ENCODE results near the gene ING2. TPM values are rescaled to one million over a fixed set of nuclear protein-coding genes. Genes with fewer than 3 reads are reported as not detected.

ING2 gene
- total and polyA plus RNA-seq, 11 donors: 2.9 to 10.9 (median 5.4) TPM

DNA sequence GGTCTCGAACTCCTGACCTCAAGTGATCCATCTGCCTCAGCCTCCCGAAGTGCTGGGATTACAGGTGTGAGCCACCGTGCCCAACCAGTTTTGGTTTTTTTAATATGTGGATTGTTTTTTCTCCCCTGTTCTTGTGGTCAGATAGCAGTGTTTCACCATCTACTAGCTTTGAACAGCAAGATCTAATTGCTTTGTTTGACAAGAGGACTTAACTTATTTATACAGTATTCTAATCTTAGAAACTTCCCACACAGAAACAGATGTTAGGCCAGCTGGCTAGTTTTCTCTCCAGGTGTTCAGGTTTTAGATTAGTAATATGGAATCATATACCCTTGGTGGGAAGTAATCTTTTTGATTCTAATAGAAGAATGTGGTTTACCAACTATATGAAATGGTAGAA is 12.9 kb downstream of the ING2 start:
- Histone ChIP-seq H3K4me3 (no peak overlapping the region), H3K27me3 (no peaks in the 10 kb centered on the region), H3K9me3 (no peaks in the 10 kb centered on the region), H3K4me1 (no peaks in the 10 kb centered on the region), H3K27ac (no peak overlapping the region), H3K36me3 (peaks cover 0 to 4% (median under 1%) of the 10 kb centered on the region in 9 donors)
- DNase-seq: no peak
- no peak for TF ChIP-seq POLR2A (IDR thresholded peaks at IDR 0.05)
- TF ChIP-seq, protein P1, sequence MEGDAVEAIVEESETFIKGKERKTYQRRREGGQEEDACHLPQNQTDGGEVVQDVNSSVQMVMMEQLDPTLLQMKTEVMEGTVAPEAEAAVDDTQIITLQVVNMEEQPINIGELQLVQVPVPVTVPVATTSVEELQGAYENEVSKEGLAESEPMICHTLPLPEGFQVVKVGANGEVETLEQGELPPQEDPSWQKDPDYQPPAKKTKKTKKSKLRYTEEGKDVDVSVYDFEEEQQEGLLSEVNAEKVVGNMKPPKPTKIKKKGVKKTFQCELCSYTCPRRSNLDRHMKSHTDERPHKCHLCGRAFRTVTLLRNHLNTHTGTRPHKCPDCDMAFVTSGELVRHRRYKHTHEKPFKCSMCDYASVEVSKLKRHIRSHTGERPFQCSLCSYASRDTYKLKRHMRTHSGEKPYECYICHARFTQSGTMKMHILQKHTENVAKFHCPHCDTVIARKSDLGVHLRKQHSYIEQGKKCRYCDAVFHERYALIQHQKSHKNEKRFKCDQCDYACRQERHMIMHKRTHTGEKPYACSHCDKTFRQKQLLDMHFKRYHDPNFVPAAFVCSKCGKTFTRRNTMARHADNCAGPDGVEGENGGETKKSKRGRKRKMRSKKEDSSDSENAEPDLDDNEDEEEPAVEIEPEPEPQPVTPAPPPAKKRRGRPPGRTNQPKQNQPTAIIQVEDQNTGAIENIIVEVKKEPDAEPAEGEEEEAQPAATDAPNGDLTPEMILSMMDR (IDR thresholded peaks at IDR 0.05): no peak
- ATAC-seq: no peak
- intact Hi-C loops (cut with DNase I): no loop called here
- 90 to 96% (median 93%) methylated on average over 3 of the region's 3 CpGs for WGBS, 4 donors

DNA sequence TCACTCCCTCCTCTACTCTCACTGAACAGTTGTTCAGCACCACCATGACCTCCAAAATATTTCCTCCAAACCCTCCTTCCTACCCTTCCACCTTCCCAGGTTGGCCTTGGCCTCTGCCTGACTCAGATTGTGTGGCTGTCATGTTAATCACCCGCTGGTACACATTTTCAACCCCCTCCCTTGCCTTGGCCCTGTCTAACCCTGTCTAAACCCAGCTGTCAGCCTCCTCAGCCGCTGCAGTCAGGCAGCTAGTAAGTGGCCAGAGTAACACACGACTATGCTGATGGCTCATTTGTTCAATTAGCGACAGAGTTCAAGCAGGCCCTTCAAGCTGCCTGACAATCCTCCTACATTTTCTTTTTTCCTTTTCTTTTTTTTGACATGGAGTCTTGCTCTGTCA is 18.0 kb downstream of the ING2 start:
- Histone ChIP-seq H3K9me3 (no peaks in the 10 kb centered on the region), H3K36me3 (no peaks in the 10 kb centered on the region), H3K27ac (no peak overlapping the region), H3K4me3 (no peak overlapping the region), H3K4me1 (no peaks in the 10 kb centered on the region), H3K27me3 (peaks cover 0 to 6% (median 0%) of the 10 kb centered on the region in 9 donors)
- intact Hi-C loops (cut with DNase I): no loop called here
- no peak for ATAC-seq
- no peak for TF ChIP-seq POLR2A (IDR thresholded peaks at IDR 0.05)
- TF ChIP-seq, protein P1 (IDR thresholded peaks at IDR 0.05): no peak
- no peak for DNase-seq
- WGBS, 4 donors: 59 to 80% (median 75%) methylated on average over 4 of the region's 4 CpGs

DNA sequence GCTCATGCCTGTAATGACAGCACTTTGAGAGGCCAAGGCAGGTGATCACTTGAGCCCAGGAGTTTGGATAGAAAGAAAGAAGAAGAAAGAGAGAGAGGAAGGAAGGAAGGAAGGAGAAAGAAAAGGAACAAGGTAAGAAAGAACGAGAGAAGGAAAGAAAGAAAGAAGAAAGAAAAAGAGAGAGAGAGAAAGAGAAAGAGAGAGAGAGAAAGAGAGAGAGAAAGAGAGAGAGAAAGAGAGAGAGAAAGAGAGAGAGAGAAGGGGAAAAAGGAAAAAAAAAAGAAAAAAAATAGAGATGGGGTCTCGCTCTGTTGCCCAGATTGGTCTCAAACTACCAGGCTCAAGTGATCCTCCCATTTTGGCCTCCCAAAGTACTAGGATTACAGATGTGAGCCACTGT is 22.5 kb downstream of the ING2 start:
- H3K27ac ChIP-seq: no peak overlapping the region
- H3K9me3 ChIP-seq: no peaks in the 10 kb centered on the region
- DNase-seq (no peak), ATAC-seq (no peak)
- TF ChIP-seq, protein P1 (IDR thresholded peaks at IDR 0.05): no peak
- TF ChIP-seq POLR2A (IDR thresholded peaks at IDR 0.05): no peak
- no peaks in the 10 kb centered on the region for H3K36me3 ChIP-seq
- peaks cover 0 to 9% (median 0%) of the 10 kb centered on the region in 9 donors for H3K27me3 ChIP-seq
- intact Hi-C loops (cut with DNase I): no loop called here
- H3K4me3 ChIP-seq: no peak overlapping the region
- no peaks in the 10 kb centered on the region for H3K4me1 ChIP-seq
- WGBS, 4 donors: 49 to 67% (median 61%) methylated on average over 2 of the region's 2 CpGs

DNA sequence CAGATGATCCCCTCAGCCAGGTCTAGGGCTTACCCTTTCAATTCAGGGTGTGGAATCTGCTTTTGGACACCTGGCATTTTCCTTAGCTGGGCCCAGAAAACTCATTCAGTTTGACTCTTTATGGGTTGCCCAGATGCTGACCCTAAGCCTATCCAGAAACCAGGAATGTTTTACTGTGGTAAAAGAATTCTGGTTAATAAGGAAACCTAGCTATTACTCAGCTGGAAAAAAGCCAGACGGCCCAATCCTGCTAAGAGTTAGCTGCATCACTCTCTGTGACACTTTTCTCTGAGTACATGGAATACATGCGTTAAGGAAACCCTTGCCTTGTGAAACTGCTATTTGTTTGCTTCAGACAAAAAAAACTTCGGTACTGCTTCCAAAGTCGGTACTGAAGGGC is 28.0 kb downstream of the ING2 start:
- H3K4me3 ChIP-seq: no peak overlapping the region
- no peak for DNase-seq
- 64 to 80% (median 72%) methylated on average over 4 of the region's 4 CpGs for WGBS, 4 donors
- H3K4me1 ChIP-seq: no peaks in the 10 kb centered on the region
- H3K27ac ChIP-seq: no peak overlapping the region
- peaks cover 0 to 21% (median 2%) of the 10 kb centered on the region in 9 donors for H3K27me3 ChIP-seq
- no peak for ATAC-seq
- intact Hi-C loops (cut with DNase I): no loop called here
- TF ChIP-seq, protein P1 (IDR thresholded peaks at IDR 0.05): no peak
- no peaks in the 10 kb centered on the region for H3K9me3 ChIP-seq
- H3K36me3 ChIP-seq: no peaks in the 10 kb centered on the region
